GF-D8 (cell line): ENCODE data around the gene TNFAIP6.
"Not testable (repeated sequence)": the region's sequence is repeated elsewhere in the genome, so short reads cannot be mapped to it uniquely, and the experiment has no call there.

Experiments
- DNase-seq: peaks from one replicate; lab custom pipeline; 2025; lab: John Stamatoyannopoulos, UW

The TNFAIP6 gene

GRCh38 chr2:151357359-151357758 lies at the start of gene TNFAIP6:
TNFAIP6 (plus strand) TSS chr2:151357592; CDS start chr2:151357667, 75 bp downstream.
- no peak for DNase-seq

- not testable (repeated sequence) for DNase-seq
Measured at GRCh38 chr2:151310313-151310712, 47.1 kb upstream of the TNFAIP6 start.

- DNase-seq, result not testable (repeated sequence)
Measured at GRCh38 chr2:151312440-151312839, 45.0 kb upstream of the TNFAIP6 start.

GRCh38 chr2:151315381-151315903 lies 42.0 kb upstream of the TNFAIP6 start:
- no peak for DNase-seq

- no peak for DNase-seq
Measured at GRCh38 chr2:151325581-151326095, 31.8 kb upstream of the TNFAIP6 start.

GRCh38 chr2:151326554-151326953 lies 30.8 kb upstream of the TNFAIP6 start:
- no peak for DNase-seq

GRCh38 chr2:151329998-151330397 lies 27.4 kb upstream of the TNFAIP6 start:
- no peak for DNase-seq

- no peak for DNase-seq
Measured at GRCh38 chr2:151333083-151333482, 24.3 kb upstream of the TNFAIP6 start.

- no peak for DNase-seq
Measured at GRCh38 chr2:151334082-151334815, 23.1 kb upstream of the TNFAIP6 start.

GRCh38 chr2:151336863-151337371 lies 20.5 kb upstream of the TNFAIP6 start:
- DNase-seq, result no peak

GRCh38 chr2:151337643-151338042 lies 19.7 kb upstream of the TNFAIP6 start:
- no peak for DNase-seq

GRCh38 chr2:151338115-151338514 lies 19.3 kb upstream of the TNFAIP6 start:
- no peak for DNase-seq

- DNase-seq, result no peak
Measured at GRCh38 chr2:151343073-151343472, 14.3 kb upstream of the TNFAIP6 start.

- not testable (repeated sequence) for DNase-seq
Measured at GRCh38 chr2:151344191-151344590, 13.2 kb upstream of the TNFAIP6 start.

- no peak for DNase-seq
Measured at GRCh38 chr2:151344906-151345305, 12.5 kb upstream of the TNFAIP6 start.

GRCh38 chr2:151347294-151347693 lies 10.1 kb upstream of the TNFAIP6 start:
- no peak for DNase-seq

GRCh38 chr2:151347906-151348305 lies 9.5 kb upstream of the TNFAIP6 start:
- DNase-seq, result peak; percentile 25

- no peak for DNase-seq
Measured at GRCh38 chr2:151350579-151351195, 6.7 kb upstream of the TNFAIP6 start.

- DNase-seq, result no peak
Measured at GRCh38 chr2:151353995-151354394, 3.4 kb upstream of the TNFAIP6 start.

- no peak for DNase-seq
Measured at GRCh38 chr2:151354807-151355206, 2.6 kb upstream of the TNFAIP6 start.

GRCh38 chr2:151358166-151358970 lies 976 bp downstream of the TNFAIP6 start:
- DNase-seq, result no peak
